Activated naive CD8-positive, alpha-beta T cell treated with anti-CD3 and anti-CD28 coated beads for 36 hours (primary cell): ENCODE data around the gene HDAC4. TPM values are rescaled to one million over a fixed set of nuclear protein-coding genes. Genes with fewer than 3 reads are reported as not detected.
A peak's percentile ranks its signal among the peaks of the same experiment; 100 is the strongest.

Experiments used
- DNase-seq: peaks from one replicate; pipeline ENCODE4 v3.0.0; 2021
- H3K27ac Mint-ChIP-seq: one replicate; pipeline ENCODE4 v1.8.0; 2022; ENCODE audit warnings: mild to moderate bottlenecking, moderate library complexity, mixed read lengths
- H3K27me3 Mint-ChIP-seq: one replicate; pipeline ENCODE4 v1.8.0; 2022; ENCODE audit warnings: mild to moderate bottlenecking, mixed read lengths
- H3K36me3 Mint-ChIP-seq: one replicate; pipeline ENCODE4 v1.8.0; 2021; ENCODE audit warnings: mild to moderate bottlenecking, mixed read lengths
- H3K4me1 Mint-ChIP-seq: one replicate; pipeline ENCODE4 v1.8.0; 2021; ENCODE audit warnings: mixed read lengths
- H3K4me3 Mint-ChIP-seq: one replicate; pipeline ENCODE4 v1.8.0; 2022; ENCODE audit warnings: mild to moderate bottlenecking, moderate library complexity, mixed read lengths
- H3K9me3 Mint-ChIP-seq: one replicate; pipeline ENCODE4 v1.8.0; 2022; ENCODE audit warnings: mixed read lengths
- total RNA-seq, 2 experiments: library from RNA; stranded (reverse); gene quantifications; one replicate each; pipeline ENCODE4 v1.2.3, GENCODE V29; 2021

The HDAC4 gene
- total RNA-seq, 2 experiments from 2014 or later, result 19.1 to 20.2 TPM

- H3K27me3 Mint-ChIP-seq, result no peaks in the 10 kb centered on the region
- peak overlapping the region; percentile 86 for H3K27ac Mint-ChIP-seq
- no peak for DNase-seq
- peaks cover 1% of the 10 kb centered on the region for H3K9me3 Mint-ChIP-seq
- peaks cover 61% of the 10 kb centered on the region for H3K4me1 Mint-ChIP-seq
- peak overlapping the region; percentile 65 for H3K4me3 Mint-ChIP-seq
- H3K36me3 Mint-ChIP-seq, result peaks cover 8% of the 10 kb centered on the region
These were observed 178.5 kb downstream of the HDAC4 start for GRCh38 chr2:239222312-239222660.

DNA sequence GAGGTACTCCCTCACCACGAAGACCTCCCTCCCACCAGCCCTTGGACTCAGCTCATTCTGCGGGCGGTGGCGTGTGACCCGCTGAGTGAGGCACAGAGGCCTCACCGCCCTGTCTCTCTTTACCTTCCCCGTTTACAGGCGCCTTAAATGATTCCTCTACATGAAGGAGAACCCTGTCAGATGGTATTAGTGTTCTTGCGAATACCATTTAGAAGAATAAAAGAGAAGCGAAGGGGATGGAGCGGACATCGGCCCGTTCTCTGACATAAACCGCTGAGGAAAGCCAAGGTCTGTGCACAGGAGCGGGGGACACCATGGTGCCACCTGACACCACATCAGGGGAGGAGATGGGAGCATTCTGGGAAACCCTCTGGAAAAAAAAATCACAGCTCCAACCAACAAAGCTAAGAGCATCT lies 179.8 kb downstream of the HDAC4 start:
- Mint-ChIP-seq H3K4me1 (peaks cover 65% of the 10 kb centered on the region), H3K27ac (peak overlapping the region; percentile 20), H3K27me3 (no peaks in the 10 kb centered on the region), H3K9me3 (peaks cover 1% of the 10 kb centered on the region), H3K36me3 (peaks cover 8% of the 10 kb centered on the region), H3K4me3 (no peak overlapping the region)
- DNase-seq, result no peak

- peaks cover 8% of the 10 kb centered on the region for H3K36me3 Mint-ChIP-seq
These were observed 180.5 kb downstream of the HDAC4 start for GRCh38 chr2:239220341-239220740.

GRCh38 chr2:239216614-239217273 lies 184.1 kb downstream of the HDAC4 start:
- H3K27me3 Mint-ChIP-seq, result no peaks in the 10 kb centered on the region
- peaks cover 55% of the 10 kb centered on the region for H3K4me1 Mint-ChIP-seq
- peak; percentile 52 for DNase-seq
- peaks cover 11% of the 10 kb centered on the region for H3K36me3 Mint-ChIP-seq
- peak overlapping the region; percentile 66 for H3K4me3 Mint-ChIP-seq
- peak overlapping the region; percentile 93 for H3K27ac Mint-ChIP-seq
- peaks cover 1% of the 10 kb centered on the region for H3K9me3 Mint-ChIP-seq

More at GRCh38 chr2:239220341-239220740, 180.5 kb downstream of the HDAC4 start:
- Mint-ChIP-seq H3K4me3 (no peak overlapping the region), H3K9me3 (peaks cover 1% of the 10 kb centered on the region), H3K27me3 (no peaks in the 10 kb centered on the region), H3K4me1 (peaks cover 63% of the 10 kb centered on the region), H3K27ac (no peak overlapping the region)
- DNase-seq, result no peak

DNA sequence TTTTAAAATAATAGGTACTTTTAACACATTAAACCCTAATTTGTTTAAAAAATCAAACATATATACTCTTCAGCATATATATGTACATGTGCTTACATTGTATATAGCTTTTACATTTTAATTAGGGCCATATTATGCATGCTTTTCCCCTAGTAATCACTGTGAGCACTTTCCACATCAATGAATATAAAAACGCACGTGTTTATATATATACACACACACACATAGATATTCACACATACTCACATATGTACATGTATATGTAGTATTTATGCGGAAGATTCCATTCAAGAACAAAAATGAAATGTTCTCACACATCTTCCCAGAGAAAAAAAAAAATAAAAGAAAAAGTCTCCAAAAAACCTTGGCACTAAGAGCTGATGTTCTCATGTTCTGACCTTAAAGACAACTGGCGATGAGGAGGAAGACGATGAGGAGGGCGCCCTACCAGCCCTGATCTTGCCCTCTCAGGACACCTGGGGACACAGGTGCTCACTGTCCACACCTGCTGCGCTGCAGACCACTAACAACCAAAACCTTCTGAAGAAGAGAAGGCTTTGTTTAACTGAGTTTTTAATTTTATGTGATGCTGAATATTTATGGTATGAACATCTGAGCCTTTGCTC lies 184.7 kb downstream of the HDAC4 start:
- Mint-ChIP-seq H3K9me3 (peaks cover 1% of the 10 kb centered on the region), H3K27ac (peak overlapping the region; percentile 93), H3K36me3 (peaks cover 11% of the 10 kb centered on the region), H3K27me3 (no peaks in the 10 kb centered on the region), H3K4me1 (peaks cover 56% of the 10 kb centered on the region), H3K4me3 (peak overlapping the region; percentile 66)
- no peak for DNase-seq

DNA sequence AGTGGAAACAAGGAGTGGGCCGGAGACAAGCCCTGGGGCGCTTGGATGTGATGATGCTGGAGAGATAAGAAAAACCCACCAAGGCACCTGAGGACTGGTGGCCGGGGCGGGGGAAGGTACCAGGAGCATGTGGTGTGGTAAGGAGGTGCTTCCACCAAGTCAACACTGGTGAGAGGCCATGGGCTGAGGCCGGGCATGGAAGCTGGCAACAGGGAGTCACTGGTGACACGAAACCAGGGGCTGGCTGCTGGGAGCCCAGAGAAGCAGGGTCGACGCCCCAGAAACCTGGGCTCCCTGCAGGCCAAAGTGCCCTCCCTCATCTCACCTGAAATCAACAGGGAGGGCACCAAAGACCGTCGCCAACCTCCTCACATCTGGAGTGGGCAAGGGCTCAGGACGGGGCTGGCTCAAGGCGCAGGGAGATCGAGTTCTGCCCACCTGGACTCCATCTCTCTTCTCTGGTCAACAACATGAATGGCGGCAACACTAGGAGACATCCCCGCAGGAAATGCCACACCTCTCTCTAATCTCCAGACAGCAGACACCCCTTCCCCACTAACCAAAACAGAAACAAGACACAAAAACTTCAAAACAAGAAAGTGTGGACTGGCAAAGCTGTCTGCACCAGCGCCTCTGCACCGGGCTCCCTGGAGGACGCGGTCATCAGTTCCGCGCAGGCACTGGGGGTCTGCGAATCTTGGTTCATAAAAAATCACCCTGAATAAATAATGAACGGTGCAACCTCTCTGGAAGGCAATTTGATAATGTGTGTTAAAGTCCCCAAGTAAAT lies 185.5 kb downstream of the HDAC4 start:
- Mint-ChIP-seq H3K4me1 (peaks cover 51% of the 10 kb centered on the region), H3K27ac (no peak overlapping the region)

DNA sequence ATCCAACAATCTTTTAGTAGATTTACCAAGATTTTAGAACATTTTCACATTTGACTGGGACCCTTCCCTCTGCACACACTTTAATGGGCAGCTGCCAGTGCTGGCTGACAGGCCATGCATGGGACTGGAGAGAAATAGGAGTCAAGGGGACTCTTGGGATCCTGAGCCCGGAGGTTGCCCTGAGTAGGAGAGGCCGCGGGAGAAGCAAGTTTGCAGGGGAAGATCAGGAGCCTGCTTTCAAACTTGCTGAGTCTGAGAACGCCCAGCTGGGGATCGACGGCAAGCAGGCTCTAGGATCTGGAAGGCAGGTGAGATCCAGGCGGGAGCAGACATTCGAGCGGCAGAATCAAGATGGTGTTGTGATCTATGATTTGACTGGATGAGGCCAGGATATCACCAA lies 186.1 kb downstream of the HDAC4 start:
- Mint-ChIP-seq H3K4me3 (no peak overlapping the region), H3K9me3 (peaks cover 1% of the 10 kb centered on the region), H3K27ac (peak overlapping the region; percentile 59), H3K27me3 (no peaks in the 10 kb centered on the region), H3K36me3 (peaks cover 8% of the 10 kb centered on the region), H3K4me1 (peaks cover 47% of the 10 kb centered on the region)
- DNase-seq, result no peak

More for the DNA sequence above, 185.5 kb downstream of the HDAC4 start:
- Mint-ChIP-seq H3K36me3 (peaks cover 10% of the 10 kb centered on the region), H3K27me3 (no peaks in the 10 kb centered on the region), H3K9me3 (peaks cover 1% of the 10 kb centered on the region), H3K4me3 (no peak overlapping the region)
- no peak for DNase-seq

- Mint-ChIP-seq H3K27ac (no peak overlapping the region), H3K4me1 (peaks cover 47% of the 10 kb centered on the region)
These were observed 187.1 kb downstream of the HDAC4 start for GRCh38 chr2:239213643-239214101.

GRCh38 chr2:239212929-239213642 lies 187.7 kb downstream of the HDAC4 start:
- H3K4me1 Mint-ChIP-seq, result peaks cover 47% of the 10 kb centered on the region

More at GRCh38 chr2:239213643-239214101, 187.1 kb downstream of the HDAC4 start:
- Mint-ChIP-seq H3K36me3 (peaks cover 6% of the 10 kb centered on the region), H3K9me3 (no peaks in the 10 kb centered on the region), H3K27me3 (no peaks in the 10 kb centered on the region), H3K4me3 (no peak overlapping the region)
- DNase-seq, result no peak

DNA sequence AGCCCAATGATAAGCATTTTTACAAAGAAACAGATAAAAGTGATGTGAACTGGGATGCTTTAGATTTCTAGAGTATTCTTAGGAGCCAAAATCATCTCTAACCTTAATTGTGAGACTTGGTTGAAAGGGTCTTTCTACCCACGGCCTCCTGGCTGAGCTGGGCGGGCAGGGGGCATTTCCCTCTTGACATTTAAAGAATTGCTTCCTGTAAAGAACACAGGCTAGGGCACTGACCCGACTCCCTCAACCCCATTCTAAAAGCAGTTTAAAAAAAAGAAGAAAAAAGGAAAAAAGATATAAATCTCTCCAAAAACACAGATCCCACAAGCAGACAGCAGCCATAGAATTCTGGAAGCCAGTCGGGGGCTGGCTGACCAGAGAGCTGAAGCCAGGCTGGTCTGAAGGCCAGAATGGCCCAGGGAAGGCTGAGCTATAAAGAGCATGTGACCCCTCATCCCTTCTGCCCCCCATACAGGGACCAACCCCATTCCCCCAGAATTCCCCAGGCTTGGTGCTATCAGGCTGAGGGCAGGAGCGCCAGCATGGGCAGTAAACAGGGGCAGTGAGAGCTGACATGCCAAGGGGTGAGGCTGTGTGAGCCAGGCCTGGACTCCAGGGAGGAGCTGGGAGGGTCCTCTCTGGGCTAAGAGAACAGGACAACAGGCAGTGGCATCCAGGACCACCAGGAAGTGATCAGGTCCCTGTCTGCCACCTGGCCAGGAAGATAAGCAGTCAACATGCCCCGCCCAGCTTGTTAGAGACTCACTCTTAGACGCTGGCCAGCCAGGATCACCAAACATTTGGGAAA lies 188.5 kb downstream of the HDAC4 start:
- H3K36me3 Mint-ChIP-seq, result peaks cover 3% of the 10 kb centered on the region
- H3K4me3 Mint-ChIP-seq, result no peak overlapping the region
- no peaks in the 10 kb centered on the region for H3K9me3 Mint-ChIP-seq
- DNase-seq, result no peak
- no peaks in the 10 kb centered on the region for H3K27me3 Mint-ChIP-seq
- H3K4me1 Mint-ChIP-seq, result peaks cover 42% of the 10 kb centered on the region
- no peak overlapping the region for H3K27ac Mint-ChIP-seq

More at GRCh38 chr2:239212929-239213642, 187.7 kb downstream of the HDAC4 start:
- no peaks in the 10 kb centered on the region for H3K27me3 Mint-ChIP-seq
- H3K9me3 Mint-ChIP-seq, result no peaks in the 10 kb centered on the region
- no peak for DNase-seq
- H3K4me3 Mint-ChIP-seq, result no peak overlapping the region
- peaks cover 6% of the 10 kb centered on the region for H3K36me3 Mint-ChIP-seq
- H3K27ac Mint-ChIP-seq, result no peak overlapping the region

GRCh38 chr2:239211396-239212094 lies 189.3 kb downstream of the HDAC4 start:
- Mint-ChIP-seq H3K36me3 (peaks cover 3% of the 10 kb centered on the region), H3K4me3 (no peak overlapping the region), H3K27me3 (no peaks in the 10 kb centered on the region), H3K4me1 (peaks cover 35% of the 10 kb centered on the region), H3K27ac (no peak overlapping the region), H3K9me3 (no peaks in the 10 kb centered on the region)
- DNase-seq, result no peak

- no peak overlapping the region for H3K27ac Mint-ChIP-seq
- H3K36me3 Mint-ChIP-seq, result peaks cover 11% of the 10 kb centered on the region
- H3K4me1 Mint-ChIP-seq, result peaks cover 36% of the 10 kb centered on the region
- H3K27me3 Mint-ChIP-seq, result no peaks in the 10 kb centered on the region
- no peak for DNase-seq
- H3K4me3 Mint-ChIP-seq, result no peak overlapping the region
- no peaks in the 10 kb centered on the region for H3K9me3 Mint-ChIP-seq
These were observed 191.0 kb downstream of the HDAC4 start for GRCh38 chr2:239209783-239210182.

DNA sequence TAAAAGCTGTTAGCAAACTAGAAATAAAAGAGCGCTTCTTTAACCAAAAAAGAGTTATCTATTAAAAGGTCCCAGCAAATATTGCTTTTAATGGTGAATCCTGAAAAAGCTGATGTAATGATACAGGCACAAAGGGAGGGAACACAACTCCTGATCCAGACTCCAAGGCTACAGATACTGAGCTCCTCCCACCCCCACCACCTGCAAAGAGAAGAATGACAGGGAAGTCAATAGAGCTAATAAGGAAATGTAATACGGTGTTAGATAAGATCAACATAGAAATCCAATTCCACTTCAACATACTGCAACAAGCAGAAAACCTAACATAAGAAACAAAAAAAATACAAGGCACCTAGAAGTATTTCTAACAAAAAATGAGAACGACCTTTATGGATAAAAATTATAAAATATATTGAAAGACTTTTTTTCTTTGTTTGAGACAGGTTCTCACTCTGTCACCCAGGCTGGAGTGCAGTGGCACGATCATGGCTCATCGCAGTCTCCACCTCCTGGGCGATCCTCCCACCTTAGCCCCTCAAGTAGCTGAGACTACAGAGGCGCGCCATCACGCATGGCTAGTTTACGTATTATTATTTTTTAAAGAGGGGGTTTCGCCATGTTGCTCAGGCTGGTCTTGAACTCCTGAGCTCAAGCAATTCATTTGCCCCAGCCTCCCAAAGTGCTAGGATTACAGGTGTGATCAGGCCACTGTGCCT lies 192.2 kb downstream of the HDAC4 start:
- Mint-ChIP-seq H3K4me3 (no peak overlapping the region), H3K4me1 (peaks cover 35% of the 10 kb centered on the region), H3K27ac (no peak overlapping the region), H3K36me3 (peaks cover 9% of the 10 kb centered on the region), H3K9me3 (no peaks in the 10 kb centered on the region), H3K27me3 (no peaks in the 10 kb centered on the region)
- DNase-seq, result no peak
